Spleen (tissue), 7 donors: ENCODE measurements around the gene POLR1H.

Experiments
- POLR2A ChIP-seq, 3 donors: fragments of 450-650 bp; IDR thresholded peaks; one replicate each; pipeline ENCODE4 v1.5.1; 2017; ENCODE audit warnings: antibody characterized with exemption in 3 of 3, mild to moderate bottlenecking in 1 of 3
- TF ChIP-seq, protein P1 (sequence below), 11 experiments: fragments of 200-600 bp in 7 of 11; fragments of 450-650 bp in 4 of 11; sonication (generic) in 4 of 11; IDR thresholded peaks in 8 of 11; conservative IDR thresholded peaks in 3 of 11; 1 replicate in 7 of 11; 2 replicates in 4 of 11; pipeline versions ENCODE4 v1.4.0 to v1.8.0; 2016 to 2021; ENCODE audit warnings: antibody characterized with exemption in 11 of 11, inconsistent platforms in 4 of 11, mild to moderate bottlenecking in 1 of 11
- donor health status: DM: no; HTN: no; CAD: no; lungs with moderate emphysema.
- donor health status: DM: no; HTN: no; CAD: no.
- donor health status: DM: no; HTN: no; CAD: no.

DNA sequence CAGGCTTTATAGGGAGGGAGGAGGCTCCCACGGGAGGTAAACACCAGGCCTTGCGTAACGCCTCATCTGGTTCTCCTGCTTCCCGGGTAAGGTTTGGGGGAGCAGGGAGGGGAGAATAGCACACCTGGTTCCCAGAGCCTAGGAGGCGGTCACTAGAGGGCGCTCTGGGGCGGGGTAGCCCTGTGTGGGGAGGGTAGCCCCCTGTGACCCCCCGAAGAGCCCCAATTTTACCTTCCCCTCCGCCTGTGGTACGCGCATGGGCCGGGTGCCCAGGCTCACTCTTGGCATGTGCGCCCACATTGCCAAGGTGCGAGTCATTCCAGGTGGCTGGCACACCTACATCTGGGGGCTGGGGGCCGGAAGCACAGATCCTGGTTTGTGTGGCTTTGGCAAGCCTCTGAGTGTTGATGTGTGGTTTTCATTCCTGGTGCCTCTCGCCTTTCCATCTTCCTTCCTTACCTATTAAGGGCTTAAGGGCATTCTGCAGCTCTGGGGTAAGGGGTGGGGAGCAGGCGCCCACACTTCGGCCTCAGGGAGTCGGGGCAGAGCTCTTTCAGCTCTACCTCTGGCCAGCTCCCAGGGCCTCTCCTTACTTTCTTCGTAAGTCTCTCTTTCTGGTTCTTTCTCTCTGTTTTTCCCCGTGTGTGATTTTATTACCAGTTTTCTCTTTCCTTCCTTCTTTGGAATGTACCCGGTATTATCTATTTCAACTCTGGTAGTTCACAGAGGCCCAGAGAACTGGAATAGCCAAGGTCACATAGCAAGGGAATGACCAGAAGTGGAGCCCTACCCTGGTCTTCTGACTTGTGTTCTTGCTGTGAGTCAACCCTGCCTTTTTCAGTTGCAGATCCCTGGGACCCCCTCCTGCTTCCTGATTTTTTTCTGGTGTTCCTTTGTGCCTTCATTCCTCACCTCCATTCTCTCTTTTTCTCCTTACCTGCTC is 15.0 kb downstream of the POLR1H start:
- TF ChIP-seq POLR2A (IDR thresholded peaks at IDR 0.05) = no peak
- TF ChIP-seq, protein P1, sequence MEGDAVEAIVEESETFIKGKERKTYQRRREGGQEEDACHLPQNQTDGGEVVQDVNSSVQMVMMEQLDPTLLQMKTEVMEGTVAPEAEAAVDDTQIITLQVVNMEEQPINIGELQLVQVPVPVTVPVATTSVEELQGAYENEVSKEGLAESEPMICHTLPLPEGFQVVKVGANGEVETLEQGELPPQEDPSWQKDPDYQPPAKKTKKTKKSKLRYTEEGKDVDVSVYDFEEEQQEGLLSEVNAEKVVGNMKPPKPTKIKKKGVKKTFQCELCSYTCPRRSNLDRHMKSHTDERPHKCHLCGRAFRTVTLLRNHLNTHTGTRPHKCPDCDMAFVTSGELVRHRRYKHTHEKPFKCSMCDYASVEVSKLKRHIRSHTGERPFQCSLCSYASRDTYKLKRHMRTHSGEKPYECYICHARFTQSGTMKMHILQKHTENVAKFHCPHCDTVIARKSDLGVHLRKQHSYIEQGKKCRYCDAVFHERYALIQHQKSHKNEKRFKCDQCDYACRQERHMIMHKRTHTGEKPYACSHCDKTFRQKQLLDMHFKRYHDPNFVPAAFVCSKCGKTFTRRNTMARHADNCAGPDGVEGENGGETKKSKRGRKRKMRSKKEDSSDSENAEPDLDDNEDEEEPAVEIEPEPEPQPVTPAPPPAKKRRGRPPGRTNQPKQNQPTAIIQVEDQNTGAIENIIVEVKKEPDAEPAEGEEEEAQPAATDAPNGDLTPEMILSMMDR (IDR thresholded peaks at IDR 0.05 in 8 of 11, conservative IDR thresholded peaks at IDR 0.05 in 3 of 11) = peak in 2 of 11 experiments; percentile 9 to 23
